Measurements from ENCODE around the gene BAZ2B. TPM values are rescaled to one million over a fixed set of nuclear protein-coding genes. Genes with fewer than 3 reads are reported as not detected.

Gene BAZ2B
- total RNA-seq = 10 to 100 TPM; 17.9 to 18.5 TPM
- 22.2 TPM for polyA plus RNA-seq (2013, experiment 1 of 2)
- polyA plus RNA-seq (2013, experiment 2 of 2) = 29.4 TPM
- 6.5 to 112 (median 38.9) reads per million in 172 experiments for total RNA-seq

DNA sequence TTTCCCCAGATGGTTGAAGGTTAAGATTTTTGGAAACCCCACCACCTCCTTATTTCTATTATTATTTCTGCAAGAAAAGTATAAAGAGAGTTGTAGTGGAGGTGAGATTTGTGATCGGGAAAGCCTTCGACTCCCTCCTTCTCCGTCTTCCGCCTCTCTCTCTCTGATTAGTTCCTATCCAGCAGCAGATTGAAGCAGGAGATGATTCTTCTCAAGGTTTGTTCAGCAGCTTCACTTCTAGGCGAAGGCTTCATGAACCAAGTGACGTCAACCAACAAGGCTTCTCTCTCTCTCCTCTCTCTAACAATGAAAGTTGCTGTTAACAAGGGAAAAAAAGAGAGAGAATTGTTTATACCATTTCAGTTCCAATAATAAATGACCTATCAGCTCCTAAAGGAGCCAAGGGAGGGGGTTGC is at the start of gene BAZ2B:
Gene BAZ2B (minus strand): TSS at position 263 of the 416 bp plus-strand sequence. CDS start 137,829 bp downstream, outside the sequence.
- peak within 1 kb of the TSS; percentile 67 for H3K4me3 ChIP-seq (ENCODE audit: low read length)
- Mint-ChIP-seq H3K4me1 (ENCODE audit: low read depth) (peaks cover 15% of the 10 kb centered on the region), H3K9me3 (no peaks in the 10 kb centered on the region), H3K27me3 (peaks cover 17% of the 10 kb centered on the region), H3K4me3 (peak within 1 kb of the TSS; percentile 86), H3K27ac (peak within 1 kb of the TSS; percentile 1), H3K36me3 (ENCODE audit: low read depth) (no peaks in the 10 kb centered on the region)
- ATAC-seq (ENCODE audit: poor library complexity) (peak; percentile 58), DNase-seq (peak in 3 of 14 experiments; percentile 9 to 41 (median 41))
- H3K27ac ChIP-seq (ENCODE audit: low read depth in 1 of 2, low read length in 2 of 2) = no peak within 1 kb of the TSS
- ChIA-PET POLR2A (interaction anchor here (0.8 to 3.1 kb wide), 2 partner anchors 67 to 96 kb away, joined by 3 to 20 read pairs; partner anchors contain the start of gene MARCHF7), CTCF (no interaction called here)
- no peak for TF ChIP-seq CTCF (IDR thresholded peaks at IDR 0.05)
- H3K4me1 ChIP-seq (ENCODE audit: insufficient read depth, low read length) = peaks cover 10% of the 10 kb centered on the region
- no peaks in the 10 kb centered on the region for H3K36me3 ChIP-seq (ENCODE audit: insufficient read depth, low read length)
- peaks cover 11 to 13% of the 10 kb centered on the region in 2 experiments for H3K27me3 ChIP-seq (ENCODE audit: control insufficient read depth in 1 of 2, insufficient read depth in 2 of 2, low read length in 2 of 2)
- no peaks in the 10 kb centered on the region for H3K9me3 ChIP-seq (ENCODE audit: control insufficient read depth in 1 of 2, insufficient read depth in 1 of 2, low read length in 2 of 2)
- intact Hi-C loops (cut with DNase I, micrococcal nuclease) = loop anchor here in 1 of 2 experiments (5.0 kb wide), 1 partner anchor 96 kb away; the partner anchor contains the start of gene MARCHF7

DNA sequence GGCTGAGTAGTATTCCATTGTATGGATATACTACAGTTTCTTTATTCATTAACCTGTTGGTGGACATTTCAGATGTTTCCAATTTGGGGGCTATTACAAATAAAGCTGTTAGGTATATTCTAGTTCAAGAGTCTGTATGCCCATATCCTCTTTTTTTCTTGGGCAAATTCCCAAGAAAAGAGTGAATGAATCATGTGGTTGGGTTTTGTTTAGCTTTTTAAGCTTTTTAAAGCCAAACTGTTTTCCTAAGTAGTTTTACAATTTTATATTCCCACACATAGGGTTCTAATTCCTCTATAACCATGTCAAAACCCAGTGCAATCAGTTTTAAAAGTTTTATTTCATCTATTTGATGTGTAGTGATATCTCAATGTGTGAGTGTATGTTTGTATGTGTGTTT is 44.9 kb upstream of the BAZ2B start:
- H3K27me3 ChIP-seq (ENCODE audit: control insufficient read depth in 1 of 2, insufficient read depth in 2 of 2, low read length in 2 of 2) = no peaks in the 10 kb centered on the region
- no peak overlapping the region for H3K4me3 Mint-ChIP-seq
- ChIA-PET CTCF (no interaction called here), POLR2A (no interaction called here)
- H3K27ac ChIP-seq (ENCODE audit: low read depth in 1 of 2, low read length in 2 of 2) = no peak overlapping the region
- intact Hi-C loops (cut with DNase I, micrococcal nuclease) = no loop called here
- no peaks in the 10 kb centered on the region for H3K27me3 Mint-ChIP-seq
- H3K36me3 ChIP-seq (ENCODE audit: insufficient read depth, low read length) = no peaks in the 10 kb centered on the region
- DNase-seq (no peak), ATAC-seq (ENCODE audit: poor library complexity) (no peak)
- no peaks in the 10 kb centered on the region for H3K4me1 Mint-ChIP-seq (ENCODE audit: low read depth)
- peaks cover 16% of the 10 kb centered on the region for H3K36me3 Mint-ChIP-seq (ENCODE audit: low read depth)
- H3K4me3 ChIP-seq (ENCODE audit: low read length) = no peak overlapping the region
- no peak for TF ChIP-seq CTCF (IDR thresholded peaks at IDR 0.05)
- H3K4me1 ChIP-seq (ENCODE audit: insufficient read depth, low read length) = no peaks in the 10 kb centered on the region
- H3K9me3 ChIP-seq (ENCODE audit: control insufficient read depth in 1 of 2, insufficient read depth in 1 of 2, low read length in 2 of 2) = no peaks in the 10 kb centered on the region
- H3K9me3 Mint-ChIP-seq = peaks cover 8% of the 10 kb centered on the region
- no peak overlapping the region for H3K27ac Mint-ChIP-seq

DNA sequence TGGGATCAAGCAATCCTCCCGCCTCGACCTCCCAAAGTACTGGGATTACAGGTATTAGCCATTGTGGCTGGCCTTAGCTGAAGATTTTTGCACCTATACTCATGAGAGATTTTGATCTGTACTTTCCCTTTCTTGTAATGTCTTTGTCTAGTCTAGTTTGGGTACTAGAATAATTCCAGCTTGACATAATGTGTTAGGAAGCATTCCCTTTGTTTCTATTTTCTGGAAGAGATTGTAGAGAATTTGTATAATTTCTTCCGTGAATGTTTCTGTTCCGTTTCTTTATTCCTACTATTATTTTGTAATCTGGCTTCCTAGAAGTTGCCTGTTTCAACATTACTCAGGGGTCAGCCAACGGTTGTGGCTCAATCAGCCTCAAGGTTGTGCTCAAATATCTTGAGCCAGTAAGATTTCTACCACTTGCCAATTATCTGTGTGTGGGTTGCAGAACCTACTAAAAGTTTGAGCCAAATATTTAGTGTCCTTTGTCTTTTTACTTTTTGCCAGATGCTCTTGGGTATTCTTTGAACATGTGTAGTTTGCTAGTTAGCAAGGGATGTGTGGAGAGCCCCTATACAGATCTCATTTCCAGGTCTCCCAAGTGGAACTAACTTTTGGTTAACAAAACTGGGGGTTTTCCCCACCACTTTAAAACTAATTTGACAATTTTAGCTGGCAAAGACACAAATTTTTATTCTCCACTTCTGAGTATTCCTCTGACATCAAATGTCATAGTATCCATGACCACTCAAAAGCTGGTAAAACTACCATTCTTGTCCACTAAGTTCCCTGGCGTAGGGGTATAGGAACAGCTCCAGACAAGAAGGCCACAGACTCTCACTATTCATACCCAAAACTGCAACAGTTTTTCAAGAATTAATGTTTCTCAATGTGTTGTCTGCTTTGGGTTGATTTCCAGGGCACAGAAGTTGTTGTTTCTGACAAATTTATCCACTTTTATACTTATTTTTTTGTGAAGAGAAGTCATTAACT is 42.8 kb upstream of the BAZ2B start:
- H3K4me1 Mint-ChIP-seq (ENCODE audit: low read depth) = no peaks in the 10 kb centered on the region
- no peak for TF ChIP-seq CTCF (IDR thresholded peaks at IDR 0.05)
- peaks cover 17% of the 10 kb centered on the region for H3K36me3 Mint-ChIP-seq (ENCODE audit: low read depth)
- ATAC-seq (ENCODE audit: poor library complexity) = no peak
- ChIA-PET POLR2A (no interaction called here), CTCF (no interaction called here)
- H3K27me3 ChIP-seq (ENCODE audit: control insufficient read depth in 1 of 2, insufficient read depth in 2 of 2, low read length in 2 of 2) = no peaks in the 10 kb centered on the region
- peaks cover 0 to 9% of the 10 kb centered on the region in 2 experiments for H3K9me3 ChIP-seq (ENCODE audit: control insufficient read depth in 1 of 2, insufficient read depth in 1 of 2, low read length in 2 of 2)
- H3K27me3 Mint-ChIP-seq = no peaks in the 10 kb centered on the region
- peaks cover 13% of the 10 kb centered on the region for H3K9me3 Mint-ChIP-seq
- no peak for DNase-seq
- H3K36me3 ChIP-seq (ENCODE audit: insufficient read depth, low read length) = no peaks in the 10 kb centered on the region
- H3K4me1 ChIP-seq (ENCODE audit: insufficient read depth, low read length) = no peaks in the 10 kb centered on the region
- H3K27ac ChIP-seq (ENCODE audit: low read depth in 1 of 2, low read length in 2 of 2) = no peak overlapping the region
- no peak overlapping the region for H3K4me3 Mint-ChIP-seq
- intact Hi-C loops (cut with DNase I, micrococcal nuclease) = no loop called here
- H3K27ac Mint-ChIP-seq = no peak overlapping the region
- no peak overlapping the region for H3K4me3 ChIP-seq (ENCODE audit: low read length)
